ENCODE data around the gene PDXK.

GRCh38 chr21:43693981-43694380 is 24.9 kb upstream of the PDXK start:
- no peak for TF ChIP-seq EZH2phosphoT487 (IDR thresholded peaks at IDR 0.05; ENCODE audit: insufficient read depth, low read depth)
- TF ChIP-seq EZH2 (IDR thresholded peaks at IDR 0.05; ENCODE audit: insufficient read depth, poor library complexity, severe bottlenecking): no peak

Measured in GM23248 (cell line).